ENCODE results near the gene PPP2R2C.

DNA sequence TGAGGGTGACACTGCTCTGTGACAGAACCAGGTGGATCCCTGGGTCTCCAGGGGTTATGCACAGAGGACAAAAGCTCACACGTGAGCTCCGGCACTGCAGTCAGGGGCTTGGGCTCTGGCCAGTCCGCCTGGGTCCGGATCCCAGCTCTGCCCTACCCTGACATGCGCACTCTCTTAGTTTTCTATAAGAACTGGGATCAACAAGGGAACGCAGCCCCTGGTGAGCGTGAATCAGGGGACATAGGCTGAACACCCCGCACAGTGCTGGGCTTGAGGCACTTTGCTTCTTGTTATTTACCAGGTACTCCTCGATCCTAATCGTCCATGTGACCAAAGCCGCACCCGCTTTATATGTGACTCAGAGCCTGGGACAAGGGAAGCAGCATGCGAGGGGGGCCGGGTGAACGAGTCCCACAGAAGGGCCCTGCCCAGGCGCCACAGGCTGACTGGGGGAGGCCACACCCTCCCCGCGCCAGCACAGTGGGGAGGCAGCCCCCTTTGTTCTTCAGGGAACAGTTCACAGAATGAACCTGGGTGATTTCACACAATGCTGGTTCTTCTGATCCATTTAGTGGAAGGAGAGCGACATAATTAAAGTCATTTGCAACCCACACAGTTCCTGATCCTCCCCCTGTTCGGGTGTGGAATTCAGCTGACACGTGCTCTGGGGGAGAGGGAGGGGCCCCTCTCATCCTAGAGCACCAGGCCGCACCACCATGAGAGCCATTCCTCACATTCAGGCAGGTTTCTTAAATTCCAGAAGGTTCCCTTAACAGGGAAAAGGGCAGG lies 147.2 kb downstream of the PPP2R2C start:
- TF ChIP-seq, protein P1, sequence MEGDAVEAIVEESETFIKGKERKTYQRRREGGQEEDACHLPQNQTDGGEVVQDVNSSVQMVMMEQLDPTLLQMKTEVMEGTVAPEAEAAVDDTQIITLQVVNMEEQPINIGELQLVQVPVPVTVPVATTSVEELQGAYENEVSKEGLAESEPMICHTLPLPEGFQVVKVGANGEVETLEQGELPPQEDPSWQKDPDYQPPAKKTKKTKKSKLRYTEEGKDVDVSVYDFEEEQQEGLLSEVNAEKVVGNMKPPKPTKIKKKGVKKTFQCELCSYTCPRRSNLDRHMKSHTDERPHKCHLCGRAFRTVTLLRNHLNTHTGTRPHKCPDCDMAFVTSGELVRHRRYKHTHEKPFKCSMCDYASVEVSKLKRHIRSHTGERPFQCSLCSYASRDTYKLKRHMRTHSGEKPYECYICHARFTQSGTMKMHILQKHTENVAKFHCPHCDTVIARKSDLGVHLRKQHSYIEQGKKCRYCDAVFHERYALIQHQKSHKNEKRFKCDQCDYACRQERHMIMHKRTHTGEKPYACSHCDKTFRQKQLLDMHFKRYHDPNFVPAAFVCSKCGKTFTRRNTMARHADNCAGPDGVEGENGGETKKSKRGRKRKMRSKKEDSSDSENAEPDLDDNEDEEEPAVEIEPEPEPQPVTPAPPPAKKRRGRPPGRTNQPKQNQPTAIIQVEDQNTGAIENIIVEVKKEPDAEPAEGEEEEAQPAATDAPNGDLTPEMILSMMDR (conservative IDR thresholded peaks at IDR 0.05; ENCODE audit: low read depth, low read length) = no peak
- TF ChIP-seq EZH2 (IDR thresholded peaks at IDR 0.05; ENCODE audit: borderline replicate concordance, low read depth, low read length, poor library complexity, severe bottlenecking) = no peak
